H1 (cell line): ENCODE data around the gene SNX19. TPM values are rescaled to one million over a fixed set of nuclear protein-coding genes. Genes with fewer than 3 reads are reported as not detected.

Experiments
- CHD7 ChIP-seq: fragments of 300-600 bp; sonication (generic); IDR thresholded peaks from 2 replicates; pipeline ENCODE4 v1.7.1; 2012; ENCODE audit warnings: low read length, moderate library complexity, mild to moderate bottlenecking, inconsistent platforms; ENCODE audit not compliant: insufficient replicate concordance
- E2F6 ChIP-seq: IDR thresholded peaks from 2 replicates; pipeline ENCODE4 v1.6.1; 2012; ENCODE audit warnings: inconsistent platforms
- JUN ChIP-seq: IDR thresholded peaks from 2 replicates; pipeline ENCODE4 v1.6.1; 2011; ENCODE audit warnings: low read depth, mild to moderate bottlenecking, improper control_type of control experiment, low read length
- KDM1A ChIP-seq: fragments of 200-600, 300-600 bp; sonication (generic); IDR thresholded peaks from 2 replicates; pipeline ENCODE4 v1.7.1; 2016; ENCODE audit warnings: mild to moderate bottlenecking, low read length, borderline replicate concordance
- RBBP5 ChIP-seq: IDR thresholded peaks from 2 replicates; pipeline ENCODE4 v1.7.1; 2012; ENCODE audit warnings: low read depth, mild to moderate bottlenecking, inconsistent platforms, low read length, moderate library complexity, borderline replicate concordance
- RFX5 ChIP-seq: IDR thresholded peaks from 2 replicates; pipeline ENCODE4 v1.6.1; 2011; ENCODE audit warnings: low read depth, low read length, improper control_type of control experiment, borderline replicate concordance
- SIN3A ChIP-seq, 2 experiments: IDR thresholded peaks in 1 of 2; conservative IDR thresholded peaks in 1 of 2; 2 replicates each; pipeline ENCODE4 v1.6.1; 2011 to 2012; ENCODE audit warnings: low read length in 2 of 2, improper control_type of control experiment in 1 of 2, low read depth in 1 of 2, mild to moderate bottlenecking in 1 of 2
- SUZ12 ChIP-seq: fragments of 200-600 bp; sonication (generic); IDR thresholded peaks from 2 replicates; pipeline ENCODE4 v1.6.1; 2012; ENCODE audit warnings: mild to moderate bottlenecking, inconsistent platforms, low read length, moderate library complexity, mixed read lengths
- TAF1 ChIP-seq: IDR thresholded peaks from 2 replicates; pipeline ENCODE4 v1.6.1; 2011; ENCODE audit warnings: mild to moderate bottlenecking, low read depth, low read length
- TAF7 ChIP-seq: optimal IDR thresholded peaks from 2 replicates; pipeline ENCODE3; 2011; ENCODE audit warnings: low read depth, mild to moderate bottlenecking, inconsistent platforms, low read length, moderate library complexity, borderline replicate concordance
- TEAD4 ChIP-seq: IDR thresholded peaks from 2 replicates; pipeline ENCODE4 v1.6.1; 2012; ENCODE audit warnings: low read depth, low read length, inconsistent platforms, mixed read lengths
- polyA plus RNA-seq, 7 experiments: library from polyadenylated mRNA; depleted of rRNA in 3 of 7; stranded (reverse) in 5 of 7; unstranded in 2 of 7; fragments of >200 nt in 5 of 7; fragments of 200-250 nt in 2 of 7; gene quantifications; 1 replicate in 5 of 7; 2 replicates in 1 of 7; 4 replicates in 1 of 7; pipeline versions ENCODE4 v1.2.1 to v1.2.3, GENCODE V29; 2011 to 2013; ENCODE audit warnings: missing spikeins in 2 of 7, mixed read lengths in 2 of 7
- total RNA-seq: library from RNA; stranded (reverse); fragmentation: NEBNext Ultra II Directional; extraction: Animal tissue kit (Norgen Biotek cat#: 25700); gene quantifications from 2 replicates; pipeline ENCODE4 v1.2.1, GENCODE V29; 2021

SNX19 gene
- total and polyA plus RNA-seq, 2 of the 8 experiments (the other 6 are each of a cell fraction or from before 2014, with no cell fraction given) = 15.0 to 25.2 TPM

- TF ChIP-seq CHD7 (no peak), SIN3A (conservative IDR thresholded peaks at IDR 0.05 in 1 of 2, IDR thresholded peaks at IDR 0.05 in 1 of 2; ENCODE audit: low read depth in 1 of 2, low read length in 2 of 2) (no peak), TAF7 (no peak), TEAD4 (no peak), E2F6 (no peak), RBBP5 (no peak), TAF1 (no peak), RFX5 (no peak), KDM1A (no peak), SUZ12 (no peak), JUN (no peak)
Measured at GRCh38 chr11:130831976-130832375, 84.3 kb downstream of the SNX19 start (continued).
